Fibroblast of pulmonary artery (primary cell): Measurements from ENCODE around the gene FANK1.

ENCODE experiments used
- DNase-seq: peaks from one replicate; pipeline ENCODE4 v3.0.0-alpha.2; 2010; ENCODE audit warnings: low read depth
- H3K4me3 ChIP-seq: replicated peaks from 2 replicates; pipeline ENCODE4 v1.5.1; 2011; ENCODE audit warnings: low read depth, mild to moderate bottlenecking, control low read depth, low read length, moderate library complexity
- TF ChIP-seq, protein P1 (sequence below): IDR thresholded peaks from 2 replicates; pipeline ENCODE4 v1.5.1; 2011; ENCODE audit warnings: mild to moderate bottlenecking, control low read depth, low read length, inconsistent platforms; ENCODE audit errors: missing control alignments

The FANK1 gene

GRCh38 chr10:126037946-126038345 lies 141.6 kb downstream of the FANK1 start:
- TF ChIP-seq, protein P1, sequence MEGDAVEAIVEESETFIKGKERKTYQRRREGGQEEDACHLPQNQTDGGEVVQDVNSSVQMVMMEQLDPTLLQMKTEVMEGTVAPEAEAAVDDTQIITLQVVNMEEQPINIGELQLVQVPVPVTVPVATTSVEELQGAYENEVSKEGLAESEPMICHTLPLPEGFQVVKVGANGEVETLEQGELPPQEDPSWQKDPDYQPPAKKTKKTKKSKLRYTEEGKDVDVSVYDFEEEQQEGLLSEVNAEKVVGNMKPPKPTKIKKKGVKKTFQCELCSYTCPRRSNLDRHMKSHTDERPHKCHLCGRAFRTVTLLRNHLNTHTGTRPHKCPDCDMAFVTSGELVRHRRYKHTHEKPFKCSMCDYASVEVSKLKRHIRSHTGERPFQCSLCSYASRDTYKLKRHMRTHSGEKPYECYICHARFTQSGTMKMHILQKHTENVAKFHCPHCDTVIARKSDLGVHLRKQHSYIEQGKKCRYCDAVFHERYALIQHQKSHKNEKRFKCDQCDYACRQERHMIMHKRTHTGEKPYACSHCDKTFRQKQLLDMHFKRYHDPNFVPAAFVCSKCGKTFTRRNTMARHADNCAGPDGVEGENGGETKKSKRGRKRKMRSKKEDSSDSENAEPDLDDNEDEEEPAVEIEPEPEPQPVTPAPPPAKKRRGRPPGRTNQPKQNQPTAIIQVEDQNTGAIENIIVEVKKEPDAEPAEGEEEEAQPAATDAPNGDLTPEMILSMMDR, result no peak
- H3K4me3 ChIP-seq, result no peak overlapping the region
- no peak for DNase-seq

- no peak overlapping the region for H3K4me3 ChIP-seq
- no peak for DNase-seq
Observed at GRCh38 chr10:126041117-126041516, 144.8 kb downstream of the FANK1 start.

GRCh38 chr10:126041804-126042231 lies 145.5 kb downstream of the FANK1 start:
- no peak overlapping the region for H3K4me3 ChIP-seq
- DNase-seq, result peak; percentile 89
- TF ChIP-seq, protein P1, result no peak

More at GRCh38 chr10:126041117-126041516, 144.8 kb downstream of the FANK1 start:
- TF ChIP-seq, protein P1, result no peak

DNA sequence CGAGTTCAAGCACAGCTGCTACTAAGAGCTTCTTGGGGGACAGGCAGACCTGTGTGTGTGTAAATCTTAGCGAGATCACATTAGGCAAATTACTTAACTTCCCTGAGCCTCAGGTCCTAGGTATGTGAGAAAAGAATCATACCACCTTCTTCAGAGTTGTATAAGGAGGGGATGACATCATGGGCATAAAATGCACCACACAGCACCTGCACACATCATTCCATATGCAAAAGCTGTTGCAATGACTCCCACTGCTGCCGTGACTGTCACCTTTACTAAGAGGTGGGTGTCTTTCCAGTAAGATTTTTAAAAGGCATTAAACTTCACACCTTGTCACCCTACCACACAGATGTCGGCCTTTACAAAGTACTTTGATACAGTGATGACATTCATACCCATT lies 146.0 kb downstream of the FANK1 start:
- TF ChIP-seq, protein P1, result no peak
- H3K4me3 ChIP-seq, result no peak overlapping the region
- DNase-seq, result no peak

GRCh38 chr10:126042906-126043305 lies 146.5 kb downstream of the FANK1 start:
- no peak for DNase-seq
- TF ChIP-seq, protein P1, result no peak
- H3K4me3 ChIP-seq, result no peak overlapping the region

GRCh38 chr10:126043389-126043788 lies 147.0 kb downstream of the FANK1 start:
- TF ChIP-seq, protein P1, result no peak
- H3K4me3 ChIP-seq, result no peak overlapping the region
- DNase-seq, result no peak

GRCh38 chr10:126045861-126046260 lies 149.5 kb downstream of the FANK1 start:
- H3K4me3 ChIP-seq, result no peak overlapping the region
- TF ChIP-seq, protein P1, result no peak
- no peak for DNase-seq
